Upper lobe of right lung (tissue), 1 donor: ENCODE measurements around the gene OTUB2. TPM values are rescaled to one million over a fixed set of nuclear protein-coding genes. Genes with fewer than 3 reads are reported as not detected.

Experiments used
- ATAC-seq: fragments of 200-7000 bp; cut with Tn5 transposase; one replicate; pipeline ENCODE4 v1.9.1; 2020; ENCODE audit warnings: mild to moderate bottlenecking, moderate library complexity
- DNase-seq: peaks from one replicate; pipeline ENCODE4 v3.0.0-alpha.2; 2020
- H3K27ac ChIP-seq: fragments of 200-600 bp; one replicate; pipeline ENCODE4 v1.8.0; 2022
- H3K27me3 ChIP-seq: fragments of 200-600 bp; one replicate; pipeline ENCODE4 v1.8.0; 2022; ENCODE audit warnings: mild to moderate bottlenecking
- H3K36me3 ChIP-seq: fragments of 200-600 bp; one replicate; pipeline ENCODE4 v1.8.0; 2022
- H3K4me1 ChIP-seq: fragments of 200-600 bp; one replicate; pipeline ENCODE4 v1.8.0; 2022
- H3K4me3 ChIP-seq: fragments of 200-600 bp; one replicate; pipeline ENCODE4 v1.8.0; 2022; ENCODE audit warnings: mild to moderate bottlenecking
- H3K9me3 ChIP-seq: fragments of 200-600 bp; one replicate; pipeline ENCODE4 v1.8.0; 2022
- intact Hi-C: fragments of 100-400 bp; cut with DNase I; formaldehyde crosslinking; loops from one replicate; pipeline ENCODE4 v1.11.0; 2022
- total RNA-seq: library from RNA; stranded (reverse); fragmentation: NEBNext Ultra II Directional; extraction: Animal tissue kit (Norgen Biotek cat#: 25700); gene quantifications from one replicate; pipeline ENCODE4 v1.2.1, GENCODE V29; 2021
- TF ChIP-seq, protein P1 (sequence below): fragments of 200-600 bp; IDR thresholded peaks from one replicate; pipeline ENCODE4 v1.8.0; 2022; ENCODE audit warnings: antibody characterized with exemption
- donor health status: DM: no; HTN: yes; CAD: no; lungs with severe emphysema.

Gene OTUB2
- total RNA-seq, 1 donor from 2014 or later: 1.0 TPM

DNA sequence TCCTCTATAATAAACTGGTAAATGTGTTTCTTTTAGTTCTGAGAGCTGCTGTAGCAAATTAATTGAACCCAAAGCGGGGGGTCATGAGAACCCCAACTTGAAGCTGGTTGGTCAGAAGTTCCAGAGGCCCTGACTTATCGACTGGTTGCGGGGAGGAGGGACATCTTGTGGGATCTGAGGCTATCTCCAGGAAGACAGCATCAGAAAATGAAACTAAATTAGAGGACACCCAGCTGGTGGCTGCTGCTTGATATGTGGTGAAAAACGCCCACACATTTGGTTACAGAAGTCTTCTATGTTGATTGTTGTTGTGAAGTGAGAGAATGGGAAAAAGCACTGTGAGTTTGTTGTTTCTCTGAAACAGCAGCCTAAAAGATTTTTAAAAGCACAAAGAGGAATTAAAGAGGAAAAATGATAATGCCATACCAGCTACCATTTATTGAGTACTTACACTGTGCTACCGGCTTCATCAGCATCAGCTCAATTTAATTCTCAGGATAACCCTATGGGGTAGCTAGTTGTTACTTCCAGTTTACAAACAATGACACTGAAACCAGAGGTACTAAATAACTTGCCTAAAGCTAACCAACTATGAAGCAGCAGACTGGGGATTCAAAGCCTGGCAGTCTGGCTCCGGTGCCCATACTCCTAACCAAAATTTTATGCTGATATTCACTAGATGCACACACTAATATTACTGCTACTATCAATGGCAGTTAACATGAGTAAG lies 30.6 kb downstream of the OTUB2 start:
- H3K27ac ChIP-seq: no peak overlapping the region
- ATAC-seq (peak; percentile 31), DNase-seq (no peak)
- TF ChIP-seq, protein P1, sequence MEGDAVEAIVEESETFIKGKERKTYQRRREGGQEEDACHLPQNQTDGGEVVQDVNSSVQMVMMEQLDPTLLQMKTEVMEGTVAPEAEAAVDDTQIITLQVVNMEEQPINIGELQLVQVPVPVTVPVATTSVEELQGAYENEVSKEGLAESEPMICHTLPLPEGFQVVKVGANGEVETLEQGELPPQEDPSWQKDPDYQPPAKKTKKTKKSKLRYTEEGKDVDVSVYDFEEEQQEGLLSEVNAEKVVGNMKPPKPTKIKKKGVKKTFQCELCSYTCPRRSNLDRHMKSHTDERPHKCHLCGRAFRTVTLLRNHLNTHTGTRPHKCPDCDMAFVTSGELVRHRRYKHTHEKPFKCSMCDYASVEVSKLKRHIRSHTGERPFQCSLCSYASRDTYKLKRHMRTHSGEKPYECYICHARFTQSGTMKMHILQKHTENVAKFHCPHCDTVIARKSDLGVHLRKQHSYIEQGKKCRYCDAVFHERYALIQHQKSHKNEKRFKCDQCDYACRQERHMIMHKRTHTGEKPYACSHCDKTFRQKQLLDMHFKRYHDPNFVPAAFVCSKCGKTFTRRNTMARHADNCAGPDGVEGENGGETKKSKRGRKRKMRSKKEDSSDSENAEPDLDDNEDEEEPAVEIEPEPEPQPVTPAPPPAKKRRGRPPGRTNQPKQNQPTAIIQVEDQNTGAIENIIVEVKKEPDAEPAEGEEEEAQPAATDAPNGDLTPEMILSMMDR: no peak
- peaks cover 16% of the 10 kb centered on the region for H3K4me1 ChIP-seq
- no peaks in the 10 kb centered on the region for H3K9me3 ChIP-seq
- H3K4me3 ChIP-seq: no peak overlapping the region
- no peaks in the 10 kb centered on the region for H3K27me3 ChIP-seq
- intact Hi-C loops: no loop called here
- peaks cover 100% of the 10 kb centered on the region for H3K36me3 ChIP-seq

DNA sequence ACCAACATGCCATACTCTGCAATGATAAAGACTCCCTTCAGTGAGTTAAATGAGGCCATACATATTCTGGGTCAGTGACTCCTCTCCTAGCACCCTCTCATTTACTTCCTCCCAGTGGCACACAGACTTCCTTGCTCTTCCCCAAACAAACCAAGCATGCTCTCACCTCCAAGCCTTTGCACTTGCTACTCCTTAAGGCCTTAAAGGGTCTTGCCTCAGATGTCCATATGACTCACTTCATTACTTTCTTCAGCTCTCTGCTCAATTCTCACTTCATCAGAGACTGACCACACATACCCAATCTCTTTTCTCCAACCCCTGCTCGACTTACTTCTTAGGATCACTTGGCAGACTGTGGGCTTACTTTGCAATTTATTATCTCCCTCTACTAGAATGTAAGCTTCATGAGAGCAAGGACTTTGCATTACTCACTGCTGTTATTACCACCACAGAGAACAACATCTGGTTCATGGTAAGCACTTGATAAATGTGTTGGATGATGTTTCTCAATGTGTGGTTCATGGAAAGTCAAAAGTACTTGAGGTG lies 32.1 kb downstream of the OTUB2 start:
- TF ChIP-seq, protein P1: no peak
- ATAC-seq: no peak
- Histone ChIP-seq H3K36me3 (peaks cover 98% of the 10 kb centered on the region), H3K27ac (no peak overlapping the region), H3K9me3 (no peaks in the 10 kb centered on the region), H3K27me3 (no peaks in the 10 kb centered on the region), H3K4me3 (no peak overlapping the region), H3K4me1 (peaks cover 16% of the 10 kb centered on the region)
- DNase-seq: no peak
- intact Hi-C loops: no loop called here

DNA sequence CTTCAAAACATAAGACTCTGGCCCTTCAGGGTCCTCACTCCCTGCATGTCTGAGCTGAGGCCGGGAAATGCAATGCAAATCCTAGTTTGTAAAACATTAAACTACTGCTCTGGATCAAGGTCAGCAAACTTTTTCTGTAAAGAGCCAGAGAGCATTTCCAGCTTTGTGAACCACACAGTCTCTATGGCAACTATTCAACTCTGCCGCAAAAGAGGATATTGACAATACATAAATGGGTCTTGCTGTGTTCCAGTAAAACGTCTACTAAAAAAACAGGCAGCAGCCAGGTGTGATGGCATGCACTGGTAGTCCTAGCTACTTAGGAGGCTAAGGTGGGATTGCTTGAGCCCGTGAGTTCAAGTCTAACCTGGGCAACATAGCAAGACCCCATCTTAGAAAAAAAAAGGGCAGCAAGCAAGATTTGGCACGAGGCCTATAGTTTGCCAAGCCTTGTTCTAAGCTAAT lies 32.6 kb downstream of the OTUB2 start:
- no peak overlapping the region for H3K27ac ChIP-seq
- H3K4me3 ChIP-seq: no peak overlapping the region
- TF ChIP-seq, protein P1: no peak
- H3K27me3 ChIP-seq: no peaks in the 10 kb centered on the region
- peaks cover 97% of the 10 kb centered on the region for H3K36me3 ChIP-seq
- H3K4me1 ChIP-seq: peaks cover 16% of the 10 kb centered on the region
- DNase-seq (no peak), ATAC-seq (no peak)
- intact Hi-C loops: no loop called here
- H3K9me3 ChIP-seq: no peaks in the 10 kb centered on the region

DNA sequence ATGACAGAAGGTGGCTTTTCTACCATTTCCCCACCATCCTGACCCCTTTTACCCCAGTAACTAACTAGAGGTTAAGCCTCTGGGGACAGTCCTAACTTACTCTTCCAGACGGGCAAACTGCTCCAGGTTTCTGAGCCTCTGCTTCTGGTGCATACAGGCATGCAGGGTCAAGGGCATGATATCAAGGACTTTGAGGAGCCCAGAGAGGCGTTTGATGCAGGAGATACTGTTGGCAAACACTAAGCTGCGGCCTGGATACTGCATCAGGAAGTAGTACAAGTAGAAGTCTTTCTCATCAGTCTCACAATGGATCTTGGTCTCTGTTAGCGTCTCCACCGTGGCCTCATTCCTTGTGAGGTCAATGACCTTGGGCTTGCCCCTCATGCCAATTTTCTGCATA lies 33.9 kb downstream of the OTUB2 start:
- TF ChIP-seq, protein P1: no peak
- Histone ChIP-seq H3K27me3 (no peaks in the 10 kb centered on the region), H3K4me3 (no peak overlapping the region), H3K36me3 (peaks cover 84% of the 10 kb centered on the region), H3K27ac (no peak overlapping the region), H3K9me3 (no peaks in the 10 kb centered on the region), H3K4me1 (peaks cover 21% of the 10 kb centered on the region)
- DNase-seq: no peak
- intact Hi-C loops: no loop called here
- no peak for ATAC-seq

DNA sequence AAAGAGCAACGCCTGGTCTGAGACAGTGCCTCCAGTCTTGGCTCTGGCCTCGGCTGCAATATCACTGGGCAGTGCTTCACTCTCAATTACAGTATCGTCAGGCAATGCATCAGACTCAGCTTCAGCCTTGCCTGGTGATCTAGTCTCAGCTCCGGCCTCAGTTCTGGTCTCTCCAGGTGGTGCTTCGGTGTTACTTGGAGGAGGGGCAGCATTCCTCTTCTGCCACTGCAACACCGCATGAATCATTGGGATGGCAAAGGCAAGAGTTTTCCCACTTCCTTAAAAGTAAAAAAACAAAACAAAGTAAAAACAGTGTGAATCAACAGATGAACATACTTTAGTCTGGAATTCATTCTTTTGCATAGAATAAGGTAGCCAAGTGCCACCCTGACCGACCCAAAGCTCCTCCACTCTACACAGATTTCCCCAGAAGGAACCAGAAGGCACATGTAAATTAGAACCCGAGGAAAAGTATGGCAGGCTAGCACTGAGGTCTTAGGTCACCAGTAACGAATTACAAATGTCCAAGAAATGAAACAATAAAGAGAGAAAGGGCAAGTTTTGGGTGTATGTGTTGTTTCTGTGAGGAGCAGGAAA lies 36.3 kb downstream of the OTUB2 start:
- Histone ChIP-seq H3K4me3 (no peak overlapping the region), H3K27me3 (no peaks in the 10 kb centered on the region), H3K36me3 (peaks cover 60% of the 10 kb centered on the region), H3K4me1 (peaks cover 30% of the 10 kb centered on the region), H3K27ac (no peak overlapping the region), H3K9me3 (no peaks in the 10 kb centered on the region)
- no peak for ATAC-seq
- TF ChIP-seq, protein P1: no peak
- no peak for DNase-seq
- intact Hi-C loops: no loop called here
